HG03354 (cell line): ENCODE data around the gene SLU7.

ENCODE experiments used
- ATAC-seq: cut with Tn5 transposase; IDR thresholded peaks from one replicate; pipeline ENCODE4 v1.9.1; 2021; ENCODE audit warnings: mild to moderate bottlenecking; ENCODE audit not compliant: unreplicated experiment, poor library complexity, severe bottlenecking

The SLU7 gene

DNA sequence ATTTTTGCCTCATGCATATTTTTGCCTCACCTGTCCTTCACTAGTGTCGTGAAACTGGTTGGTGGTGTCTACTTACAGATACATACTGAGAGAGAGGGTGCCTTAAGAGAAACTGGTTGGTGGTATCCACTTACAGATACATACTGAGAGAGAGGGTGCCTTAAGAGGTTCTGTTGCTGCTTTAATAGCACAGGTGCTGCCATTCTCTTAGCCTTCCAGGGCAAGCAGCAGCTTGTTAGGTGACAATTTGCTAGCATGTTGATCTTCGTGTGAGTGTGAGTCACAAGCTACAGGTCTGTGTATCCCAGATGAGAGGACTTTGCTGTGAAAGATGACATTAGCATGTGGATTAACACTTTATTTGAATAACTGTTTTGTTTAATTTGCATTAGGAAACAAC, 4.2 kb upstream of the SLU7 start:
- ATAC-seq = no peak

DNA sequence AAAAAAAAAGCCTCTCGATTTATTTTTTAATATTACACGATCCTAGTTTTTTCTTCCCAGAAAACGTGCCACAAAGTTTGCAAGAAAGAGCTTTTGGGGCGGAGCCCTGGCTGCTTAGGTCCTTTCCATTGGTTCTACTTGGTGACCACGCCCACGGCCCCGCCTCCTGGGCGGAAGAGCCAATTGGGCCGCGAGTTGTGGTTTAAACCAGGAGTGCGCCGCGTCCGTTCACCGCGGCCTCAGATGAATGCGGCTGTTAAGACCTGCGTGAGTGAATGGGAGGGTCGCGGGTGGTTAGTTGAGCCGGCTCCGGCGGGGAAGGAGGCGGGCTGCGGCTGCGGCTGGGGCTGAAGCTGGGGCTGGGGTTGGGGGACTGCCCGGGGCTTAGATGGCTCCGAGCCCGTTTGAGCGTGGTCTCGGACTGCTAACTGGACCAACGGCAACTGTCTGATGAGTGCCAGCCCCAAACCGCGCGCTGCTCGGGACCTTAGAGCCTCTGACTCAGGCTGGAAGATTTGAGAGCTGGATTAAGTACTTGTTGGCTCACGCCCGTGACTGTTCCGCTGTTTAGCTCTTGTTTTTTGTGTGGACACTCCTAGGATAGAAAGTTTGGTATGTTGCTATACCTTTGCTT, 2.9 kb upstream of the SLU7 start, which contains the start of gene PTTG1:
PTTG1 (plus strand) TSS at position 231 of the 634 bp plus-strand sequence. CDS start 458 bp downstream, outside the sequence.
- ATAC-seq = peak; percentile 69

DNA sequence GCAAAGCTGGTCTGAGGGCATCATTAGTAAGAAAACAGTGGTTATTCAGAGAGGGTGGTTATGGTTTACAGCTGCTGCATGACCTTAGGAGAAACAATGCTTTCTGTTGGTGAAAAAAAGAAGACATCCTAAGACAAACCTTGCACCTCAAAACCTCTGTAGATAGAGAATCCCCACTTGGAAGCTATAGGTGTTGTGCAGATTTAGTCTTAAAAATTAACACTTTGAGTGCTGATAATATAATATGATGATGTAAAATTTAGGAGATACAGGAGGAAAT, 1.4 kb upstream of the SLU7 start:
- no peak for ATAC-seq

DNA sequence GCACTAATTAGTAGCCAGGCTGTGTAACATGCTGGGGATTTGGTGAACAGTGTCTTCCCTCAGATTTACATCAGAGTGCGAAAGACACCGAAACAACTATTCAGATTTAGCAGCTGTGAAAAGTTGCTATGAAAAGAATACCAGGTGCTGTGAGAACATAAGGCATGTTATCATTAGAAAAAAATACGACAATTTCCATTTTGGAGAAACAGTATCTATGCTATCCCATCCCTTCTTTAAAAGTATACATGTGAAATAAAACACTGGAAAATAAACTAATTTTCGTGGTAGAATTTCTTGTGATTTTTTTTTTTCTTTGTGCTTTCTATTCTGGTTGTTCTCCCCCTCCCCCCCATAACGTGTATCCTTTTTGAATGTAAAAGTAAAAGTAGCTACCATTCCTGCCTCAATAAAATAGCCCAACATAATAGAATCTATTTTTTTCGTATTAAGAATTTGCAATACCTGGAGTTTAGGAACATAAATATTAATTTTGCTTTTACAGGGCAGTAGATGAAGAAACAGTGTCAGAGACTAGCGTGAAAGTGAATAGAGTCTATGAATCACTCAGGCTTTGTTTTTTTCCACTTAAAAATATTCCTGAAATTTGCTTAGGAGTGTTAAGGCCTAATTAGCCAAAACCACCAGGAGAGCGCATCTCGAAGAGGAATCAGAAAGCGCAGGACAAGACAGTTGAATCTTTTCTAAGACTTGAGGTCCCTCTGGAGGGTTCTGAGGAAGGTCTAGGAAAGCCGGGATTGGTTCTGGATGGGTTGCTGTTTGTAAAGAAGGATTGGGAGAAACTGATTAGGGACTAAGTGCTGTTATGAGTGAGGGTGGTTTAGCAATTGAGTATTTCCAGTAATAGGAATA, 813 bp upstream of the SLU7 start:
- ATAC-seq = peak; percentile 42

DNA sequence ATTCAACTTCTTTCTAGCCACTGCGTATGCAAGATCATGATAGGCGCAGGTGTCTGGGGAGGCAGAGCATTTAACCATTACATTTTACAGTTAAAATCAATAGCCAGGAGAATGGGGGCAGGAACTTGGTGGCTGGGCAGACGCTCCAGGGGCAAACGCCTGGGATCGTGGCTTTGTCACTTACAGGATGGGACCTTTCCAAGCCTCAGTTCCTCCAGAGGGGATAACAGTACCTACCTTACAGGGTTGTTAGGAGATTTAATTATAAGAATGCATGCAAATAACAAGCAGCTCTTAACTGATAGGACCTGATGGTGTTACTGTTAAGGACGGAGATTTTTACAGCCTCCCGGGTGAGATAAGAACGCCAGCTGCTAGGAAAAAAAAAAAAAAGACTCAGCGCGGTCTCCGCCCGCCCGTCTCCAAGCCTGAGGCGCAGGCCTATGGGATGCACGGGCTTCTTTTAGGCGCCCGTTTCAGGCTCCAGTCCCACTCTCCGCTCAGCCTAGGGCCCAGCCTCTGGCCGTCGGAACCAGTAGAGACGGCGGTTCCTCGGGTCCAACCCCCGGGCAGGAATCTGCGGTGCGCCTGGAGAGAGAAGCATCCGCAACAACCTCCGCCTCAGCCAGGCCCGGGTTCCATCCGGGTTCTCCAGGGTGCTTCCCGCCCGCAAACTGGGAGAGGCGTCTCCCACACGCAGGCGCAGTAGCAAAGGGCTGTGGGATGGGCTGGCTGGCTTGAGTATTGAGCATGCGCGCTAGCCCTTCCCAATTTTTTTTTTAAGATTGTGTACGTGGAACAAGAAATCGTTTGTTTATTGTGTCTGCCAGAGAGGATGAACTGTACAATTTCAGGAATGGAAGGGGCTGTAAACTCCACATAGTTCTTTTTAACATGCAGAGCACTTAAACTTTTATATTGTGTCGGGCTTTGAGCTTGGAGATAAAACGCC, 19.2 kb downstream of the SLU7 start, which contains the start of gene FAM200C:
FAM200C (minus strand) TSS at position 653 of the 952 bp plus-strand sequence. CDS start 4,564 bp downstream, outside the sequence.
- peak; percentile 88 for ATAC-seq

DNA sequence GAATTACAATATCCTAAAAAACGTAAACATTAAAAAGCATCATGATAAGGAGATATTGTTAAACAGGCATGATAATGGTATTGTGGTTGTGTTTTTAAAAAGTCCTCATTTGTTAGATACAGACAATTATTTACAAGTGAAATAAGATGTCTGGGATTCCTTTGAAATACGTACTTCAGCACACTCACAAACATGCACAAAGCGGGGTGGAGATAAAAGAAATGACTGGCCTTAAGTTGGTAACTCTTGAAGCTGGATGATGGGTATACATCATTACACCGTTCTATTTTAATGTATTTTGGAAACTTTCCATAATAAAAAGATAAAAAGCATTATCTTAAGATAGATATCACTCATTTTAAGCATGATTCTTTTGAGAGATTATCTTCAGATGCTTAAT, 20.1 kb downstream of the SLU7 start:
- no peak for ATAC-seq

DNA sequence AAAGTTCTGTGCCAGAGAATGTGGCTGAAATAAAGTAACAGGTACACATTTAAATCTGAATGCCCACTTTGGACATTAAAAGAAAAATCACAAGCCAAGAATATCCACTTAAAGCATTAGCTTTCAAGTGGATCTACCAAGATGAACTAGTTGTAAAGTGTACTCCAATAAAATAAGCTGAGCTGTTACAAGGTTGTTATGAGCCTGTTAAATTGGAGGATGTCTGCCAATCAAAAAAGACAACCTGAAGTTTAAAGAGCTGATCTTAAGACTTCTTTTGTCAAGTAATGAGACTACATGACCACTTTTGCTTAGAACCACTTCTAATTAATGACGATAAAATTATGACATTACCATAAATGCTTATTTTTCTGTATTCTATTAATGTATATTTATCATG, 21.4 kb downstream of the SLU7 start:
- ATAC-seq = no peak

DNA sequence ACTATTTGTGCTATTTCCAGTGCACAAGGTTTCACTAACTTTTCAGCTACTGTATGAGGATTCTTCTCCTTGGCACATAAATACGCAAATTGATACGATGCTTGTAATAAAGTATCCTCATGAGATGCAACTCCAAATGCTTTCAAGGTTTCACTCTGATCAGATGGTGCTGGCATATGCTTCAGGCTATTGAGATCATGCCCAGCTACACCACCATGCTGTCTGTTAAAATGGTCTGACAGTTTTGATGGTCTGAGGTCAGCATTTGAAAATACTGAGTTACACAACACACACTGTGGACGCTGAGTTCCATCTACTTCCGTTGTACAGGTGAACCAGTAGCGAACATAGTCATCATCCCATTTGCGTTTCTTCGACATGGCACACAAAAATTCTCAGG, 23.8 kb downstream of the SLU7 start:
- no peak for ATAC-seq

DNA sequence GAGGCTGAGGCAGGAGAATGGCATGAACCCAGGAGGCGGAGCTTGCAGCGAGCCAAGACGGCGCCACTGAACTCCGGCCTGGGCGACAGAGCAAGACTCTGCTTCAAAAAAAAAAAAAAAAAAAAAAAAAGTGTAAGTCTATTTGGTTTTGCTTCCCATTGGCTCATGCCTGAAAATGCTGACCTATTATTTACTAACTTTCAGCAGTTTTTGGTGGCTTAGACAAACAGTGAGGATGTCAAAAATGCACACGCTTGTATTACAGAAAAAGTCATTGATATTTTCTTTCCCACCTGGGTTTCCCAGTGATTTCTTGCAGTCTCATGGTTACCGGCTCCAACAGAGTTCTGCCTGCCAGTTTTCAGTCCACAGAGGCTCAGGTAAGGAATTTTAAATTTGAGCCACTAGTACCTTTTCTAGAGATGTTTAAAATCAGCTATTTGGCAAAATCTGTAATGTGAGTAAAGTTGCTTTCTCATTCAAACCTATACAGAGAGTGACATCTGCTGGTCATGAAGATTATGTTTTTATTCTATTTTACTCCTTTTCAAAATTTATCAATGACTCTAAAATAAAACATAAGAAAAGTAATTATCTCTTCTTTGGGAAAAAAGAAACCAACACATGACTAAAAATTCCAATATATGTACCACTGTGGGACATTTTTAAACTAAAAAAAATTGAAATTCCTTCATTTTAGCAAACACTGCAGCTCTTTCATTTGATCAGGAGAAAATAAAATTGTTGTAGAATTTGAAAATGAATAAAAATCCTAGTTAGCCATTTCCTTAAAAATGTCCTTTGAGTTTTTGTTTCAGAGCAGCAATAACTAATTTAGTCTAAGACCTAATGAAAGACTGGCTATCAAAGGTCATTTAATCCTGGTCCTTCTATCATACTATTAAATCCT, 27.8 kb downstream of the SLU7 start:
- no peak for ATAC-seq

DNA sequence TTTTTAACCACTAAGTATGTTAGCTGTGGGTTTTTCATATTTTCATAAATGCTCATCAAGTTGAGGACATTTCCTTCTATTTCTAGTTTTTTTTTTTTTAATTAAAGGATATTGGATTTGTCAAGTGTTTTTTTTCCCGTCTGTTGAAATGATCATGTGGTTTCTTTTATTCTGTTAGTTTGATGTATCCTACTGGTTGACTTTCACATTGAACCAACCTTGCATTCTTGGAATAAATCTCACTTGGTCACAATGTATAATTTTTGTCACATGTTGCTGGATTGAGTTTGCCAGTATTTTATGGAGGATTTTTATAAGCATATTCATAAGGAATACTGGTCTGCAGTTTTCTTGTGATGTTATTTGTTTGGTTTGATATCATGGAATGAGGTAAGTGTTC, 31.4 kb downstream of the SLU7 start:
- no peak for ATAC-seq

DNA sequence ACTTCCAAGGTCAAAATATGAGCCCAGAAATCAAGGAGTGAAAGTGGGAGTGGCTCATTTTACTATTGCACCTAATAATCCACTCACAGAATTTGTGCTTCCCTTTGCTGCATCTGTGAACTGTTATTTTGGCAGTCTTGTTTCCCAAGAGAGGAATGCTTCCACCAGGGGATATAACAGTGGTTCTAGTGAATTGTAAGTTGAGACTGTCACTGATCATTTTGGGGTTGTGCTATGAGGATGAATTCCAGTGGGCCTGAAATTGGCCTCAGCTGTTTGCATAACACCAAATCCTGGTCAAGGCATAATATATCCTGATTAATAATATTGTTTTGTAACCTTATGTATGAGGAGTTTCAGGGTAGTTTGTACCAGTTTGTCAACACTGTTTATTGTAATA, 33.4 kb downstream of the SLU7 start:
- ATAC-seq = no peak

DNA sequence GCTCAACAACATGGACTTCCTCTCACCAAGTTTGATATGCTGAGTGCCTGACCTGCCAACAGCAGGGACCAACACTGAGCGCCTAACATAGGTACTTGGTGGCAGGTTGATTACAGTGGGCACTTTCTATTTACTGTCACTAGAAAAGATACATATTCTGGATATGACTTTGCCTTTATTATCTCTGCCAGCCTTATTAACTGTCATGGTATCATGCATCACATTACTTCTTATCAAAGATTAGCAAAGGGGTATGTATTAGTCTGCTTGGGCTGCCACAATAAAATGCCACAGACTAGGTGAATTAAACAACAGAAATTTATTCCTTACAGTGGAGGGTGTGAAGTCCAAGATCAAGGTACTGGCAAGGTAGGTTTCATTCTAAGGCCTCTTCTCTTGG, 34.2 kb downstream of the SLU7 start:
- no peak for ATAC-seq

DNA sequence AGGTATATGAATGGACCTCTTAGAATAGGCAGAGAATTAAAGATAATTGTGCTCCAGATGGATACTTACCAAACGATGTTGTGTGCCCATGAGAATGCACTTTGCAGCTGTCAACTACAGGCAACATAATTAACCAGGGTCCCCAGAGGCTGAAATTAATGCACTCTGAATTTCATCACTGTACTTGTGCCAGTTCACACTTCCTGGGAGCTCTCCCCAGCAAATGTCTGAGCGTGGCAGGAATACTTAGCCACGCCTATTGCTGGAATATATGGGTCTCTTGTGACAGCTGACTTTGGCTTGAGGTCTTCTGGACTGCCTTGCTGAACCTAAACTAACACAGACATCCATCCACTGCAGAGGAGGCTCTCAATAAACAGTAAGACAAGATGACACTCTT, 36.5 kb downstream of the SLU7 start:
- no peak for ATAC-seq

DNA sequence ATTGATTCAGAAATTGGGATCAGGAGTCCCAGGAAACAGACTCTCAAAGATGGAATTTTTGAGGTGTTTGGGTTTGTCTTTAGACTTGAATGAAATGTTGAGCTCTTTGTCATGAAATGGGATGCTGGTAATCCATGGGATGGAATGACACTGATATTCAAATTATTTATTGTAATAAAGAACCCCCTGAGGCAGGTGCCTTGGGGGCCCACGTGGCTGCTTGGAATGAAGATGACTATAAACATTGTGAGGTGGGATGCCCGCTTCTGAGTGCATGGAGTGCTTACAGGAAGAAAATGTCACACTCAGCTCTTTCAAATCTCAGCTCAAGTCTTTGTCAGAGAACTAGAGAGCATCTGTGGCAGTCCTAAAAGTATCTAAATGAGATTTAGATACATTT, 38.8 kb downstream of the SLU7 start:
- ATAC-seq = no peak

DNA sequence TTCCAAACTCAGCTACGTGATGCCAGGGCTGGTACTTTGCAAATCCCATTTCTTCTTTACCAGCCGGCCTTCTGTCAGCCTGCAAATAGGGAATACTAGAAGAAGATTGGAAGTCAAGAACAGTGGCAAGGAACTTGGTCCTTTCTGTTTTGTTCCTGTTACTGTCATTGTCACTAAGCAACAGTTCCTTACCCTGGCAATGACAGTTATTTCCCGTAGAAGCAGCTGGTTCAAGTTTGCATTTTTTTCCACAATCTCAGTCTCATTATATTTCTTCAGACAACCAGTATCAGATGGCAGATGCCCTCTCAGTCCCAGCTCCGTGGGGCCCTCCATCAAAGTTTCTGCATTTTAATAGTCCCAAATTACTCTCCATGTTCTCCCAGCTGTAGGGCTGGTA, 39.4 kb downstream of the SLU7 start:
- ATAC-seq = no peak

DNA sequence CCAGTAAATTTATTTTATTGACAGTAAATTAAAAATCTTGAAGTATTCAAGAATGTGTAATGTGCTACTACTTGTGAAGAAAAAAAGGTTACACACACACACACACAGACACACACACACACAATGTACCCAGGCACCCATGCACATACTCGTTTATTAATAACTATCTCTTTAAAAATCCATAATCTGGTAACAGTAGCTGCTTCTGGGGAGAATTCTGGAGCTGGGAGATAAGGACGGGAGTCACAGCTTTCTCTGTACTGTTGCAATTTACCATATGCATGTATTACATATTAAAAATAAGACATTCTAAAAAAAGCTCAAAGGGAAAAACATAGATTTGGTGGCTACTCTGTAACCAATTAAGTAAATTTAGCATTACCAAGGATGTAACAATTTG, 40.6 kb downstream of the SLU7 start:
- no peak for ATAC-seq

DNA sequence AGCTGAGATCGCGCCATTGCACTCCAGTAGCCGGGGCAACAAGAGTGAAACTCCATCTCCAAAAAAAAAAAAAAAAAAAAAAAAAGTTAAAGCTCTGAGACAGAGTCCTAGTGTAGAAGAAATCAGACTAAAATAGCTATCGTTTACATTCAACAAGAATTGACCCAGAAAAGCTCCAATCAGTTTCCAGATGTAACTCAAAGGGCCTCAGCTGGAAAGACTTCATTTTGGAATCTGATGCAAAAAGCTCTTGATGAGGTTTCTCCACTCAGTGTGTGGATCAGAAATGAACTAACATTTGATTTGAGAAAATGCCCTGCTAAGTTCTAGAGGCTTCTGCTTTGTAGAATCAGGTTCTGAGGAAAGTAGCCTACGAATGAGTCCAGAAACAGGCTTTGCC, 41.2 kb downstream of the SLU7 start:
- ATAC-seq = no peak

DNA sequence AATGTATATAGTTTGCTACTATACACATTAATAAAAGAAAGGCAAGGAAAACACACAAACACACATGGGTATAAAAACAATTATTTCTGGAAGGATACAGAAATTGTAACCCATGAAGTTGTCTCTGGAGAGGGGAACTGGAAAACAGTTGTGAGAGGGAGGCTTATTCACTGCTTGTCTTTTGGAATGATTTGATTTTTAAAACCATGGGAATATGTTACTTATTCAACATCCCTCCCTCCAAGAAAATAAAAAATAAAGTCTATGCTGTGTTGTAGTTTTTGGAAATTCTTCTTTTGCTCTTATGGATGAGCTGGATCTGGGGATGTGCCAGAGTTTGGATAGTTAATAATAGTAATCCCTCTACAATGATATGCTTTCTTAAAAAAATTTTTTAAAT, 42.5 kb downstream of the SLU7 start:
- no peak for ATAC-seq

DNA sequence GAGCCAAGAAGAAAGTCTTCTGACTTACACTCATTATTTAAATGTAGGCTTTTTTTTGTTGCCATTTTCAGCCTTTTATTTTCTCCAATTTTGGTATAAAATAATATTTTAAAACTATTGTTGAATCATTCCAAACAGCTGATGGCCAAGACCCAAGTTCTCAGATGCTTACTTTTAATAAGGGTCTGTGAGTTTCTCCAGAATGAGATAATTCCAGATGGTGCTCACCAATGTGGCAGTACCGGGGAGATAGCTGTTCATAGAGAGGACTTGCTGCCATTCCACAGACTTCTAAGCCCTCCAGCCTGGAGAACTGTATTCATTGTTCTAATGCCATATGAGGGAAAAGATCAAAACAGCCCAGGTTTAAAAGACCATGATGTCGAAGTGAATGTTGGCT, 43.2 kb downstream of the SLU7 start:
- ATAC-seq = no peak
